Measurements from ENCODE around the gene TMEM44. TPM values are rescaled to one million over a fixed set of nuclear protein-coding genes. Genes with fewer than 3 reads are reported as not detected.
A peak's percentile ranks its signal among the peaks of the same experiment; 100 is the strongest.
"Not testable (repeated sequence)": the region's sequence is repeated elsewhere in the genome, so short reads cannot be mapped to it uniquely, and the experiment has no call there.

Gene TMEM44
- total RNA-seq, 4 donors from 2014 or later, result 7.7 to 51.2 (median 23.5) TPM

DNA sequence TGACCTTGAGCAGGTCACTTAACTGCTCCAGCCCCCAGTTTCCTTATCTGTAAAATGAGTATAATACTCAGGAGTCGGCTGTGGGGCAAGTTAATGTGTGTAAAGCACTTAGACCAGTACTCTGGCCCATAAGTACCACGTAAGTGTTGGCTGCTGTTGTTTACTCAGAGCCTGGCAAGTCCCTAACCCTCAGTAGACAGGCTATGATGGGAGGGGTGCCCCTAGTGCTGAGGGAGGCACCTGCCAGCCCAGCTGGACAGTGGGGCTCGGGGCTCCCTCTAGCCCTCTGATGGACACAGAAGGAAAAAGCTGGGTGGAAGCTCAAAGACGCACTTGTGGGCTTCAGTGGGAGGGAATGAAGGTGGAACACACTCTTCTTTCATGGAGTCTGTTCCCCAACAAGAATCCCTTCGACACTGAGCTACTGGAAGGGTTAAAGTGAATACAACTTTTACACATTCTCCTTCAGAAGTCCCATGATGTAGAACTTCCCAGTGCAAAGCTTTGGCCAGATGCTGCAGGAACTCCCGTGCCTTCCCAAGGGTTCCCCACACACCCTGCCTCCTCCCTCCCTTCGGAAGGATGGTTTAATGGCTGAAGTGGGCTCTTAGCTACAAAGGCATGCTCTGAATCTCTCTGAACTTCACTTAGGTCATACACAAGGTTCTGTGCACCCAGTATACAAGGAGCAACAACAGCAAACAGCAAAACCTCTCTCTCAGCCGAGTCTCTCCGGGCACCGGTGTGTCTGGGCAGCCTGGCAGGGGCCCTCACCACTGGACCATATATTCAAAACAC, 25.4 kb downstream of the TMEM44 start:
- H3K9me3 ChIP-seq, result no peaks in the 10 kb centered on the region
- no peaks in the 10 kb centered on the region for H3K4me1 ChIP-seq
- H3K27ac ChIP-seq, result no peak overlapping the region
- H3K4me3 ChIP-seq, result no peak overlapping the region
- H3K27me3 ChIP-seq, result no peaks in the 10 kb centered on the region
- DNase-seq, result no peak
- peaks cover 0 to 4% (median 0%) of the 10 kb centered on the region in 3 donors for H3K36me3 ChIP-seq
- TF ChIP-seq POLR2A (IDR thresholded peaks at IDR 0.05), result no peak
- TF ChIP-seq, protein P1, sequence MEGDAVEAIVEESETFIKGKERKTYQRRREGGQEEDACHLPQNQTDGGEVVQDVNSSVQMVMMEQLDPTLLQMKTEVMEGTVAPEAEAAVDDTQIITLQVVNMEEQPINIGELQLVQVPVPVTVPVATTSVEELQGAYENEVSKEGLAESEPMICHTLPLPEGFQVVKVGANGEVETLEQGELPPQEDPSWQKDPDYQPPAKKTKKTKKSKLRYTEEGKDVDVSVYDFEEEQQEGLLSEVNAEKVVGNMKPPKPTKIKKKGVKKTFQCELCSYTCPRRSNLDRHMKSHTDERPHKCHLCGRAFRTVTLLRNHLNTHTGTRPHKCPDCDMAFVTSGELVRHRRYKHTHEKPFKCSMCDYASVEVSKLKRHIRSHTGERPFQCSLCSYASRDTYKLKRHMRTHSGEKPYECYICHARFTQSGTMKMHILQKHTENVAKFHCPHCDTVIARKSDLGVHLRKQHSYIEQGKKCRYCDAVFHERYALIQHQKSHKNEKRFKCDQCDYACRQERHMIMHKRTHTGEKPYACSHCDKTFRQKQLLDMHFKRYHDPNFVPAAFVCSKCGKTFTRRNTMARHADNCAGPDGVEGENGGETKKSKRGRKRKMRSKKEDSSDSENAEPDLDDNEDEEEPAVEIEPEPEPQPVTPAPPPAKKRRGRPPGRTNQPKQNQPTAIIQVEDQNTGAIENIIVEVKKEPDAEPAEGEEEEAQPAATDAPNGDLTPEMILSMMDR (IDR thresholded peaks at IDR 0.05), result no peak

DNA sequence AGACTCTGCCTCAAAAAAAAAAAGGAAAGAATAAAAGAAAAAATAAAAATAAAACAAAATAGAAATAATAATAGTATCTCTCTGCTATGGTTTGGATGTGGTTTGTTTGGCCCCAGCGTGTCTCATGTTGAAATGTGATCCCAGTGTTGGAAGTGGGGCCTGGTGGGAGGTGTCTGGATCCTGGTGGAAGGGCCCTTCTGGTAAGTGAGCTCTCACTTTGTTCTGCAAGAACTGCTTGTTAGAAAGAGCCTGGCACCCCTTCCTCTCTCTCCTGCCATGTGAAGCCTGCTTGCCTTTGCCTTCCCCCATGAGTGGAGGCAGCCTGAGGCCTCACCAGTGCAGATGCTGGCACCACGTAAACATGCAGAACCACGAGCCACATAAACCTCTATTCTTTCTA, 26.3 kb downstream of the TMEM44 start:
- Histone ChIP-seq H3K36me3 (peaks cover 0 to 6% (median 0%) of the 10 kb centered on the region in 3 donors), H3K4me3 (no peak overlapping the region), H3K27me3 (no peaks in the 10 kb centered on the region), H3K4me1 (no peaks in the 10 kb centered on the region), H3K27ac (no peak overlapping the region), H3K9me3 (no peaks in the 10 kb centered on the region)
- no peak for TF ChIP-seq POLR2A (IDR thresholded peaks at IDR 0.05)
- TF ChIP-seq, protein P1 (IDR thresholded peaks at IDR 0.05), result no peak
- DNase-seq, result no peak

- TF ChIP-seq, protein P1 (IDR thresholded peaks at IDR 0.05), result no peak
- no peak for TF ChIP-seq POLR2A (IDR thresholded peaks at IDR 0.05)
- Histone ChIP-seq H3K9me3 (no peaks in the 10 kb centered on the region), H3K27me3 (no peaks in the 10 kb centered on the region), H3K36me3 (peaks cover 0 to 12% (median 0%) of the 10 kb centered on the region in 3 donors), H3K4me1 (no peaks in the 10 kb centered on the region), H3K27ac (no peak overlapping the region), H3K4me3 (no peak overlapping the region)
- DNase-seq, result no peak
Measured at GRCh38 chr3:194606163-194606562, 27.1 kb downstream of the TMEM44 start.

- not testable (repeated sequence) for DNase-seq, H3K27me3 ChIP-seq, H3K4me3 ChIP-seq, H3K4me1 ChIP-seq, H3K9me3 ChIP-seq, H3K27ac ChIP-seq
- peaks cover 0 to 12% (median 0%) of the 10 kb centered on the region in 3 donors for H3K36me3 ChIP-seq
Measured at GRCh38 chr3:194605314-194605713, 27.9 kb downstream of the TMEM44 start.

GRCh38 chr3:194604837-194605236, 28.4 kb downstream of the TMEM44 start:
- H3K4me1 ChIP-seq, result no peaks in the 10 kb centered on the region
- peaks cover 0 to 12% (median 0%) of the 10 kb centered on the region in 3 donors for H3K36me3 ChIP-seq
- H3K27ac ChIP-seq, result no peak overlapping the region
- no peak for TF ChIP-seq POLR2A (IDR thresholded peaks at IDR 0.05)
- TF ChIP-seq, protein P1 (IDR thresholded peaks at IDR 0.05), result peak in 1 of 6 experiments; percentile 13
- no peak overlapping the region for H3K4me3 ChIP-seq
- DNase-seq, result no peak
- no peaks in the 10 kb centered on the region for H3K9me3 ChIP-seq
- no peaks in the 10 kb centered on the region for H3K27me3 ChIP-seq

DNA sequence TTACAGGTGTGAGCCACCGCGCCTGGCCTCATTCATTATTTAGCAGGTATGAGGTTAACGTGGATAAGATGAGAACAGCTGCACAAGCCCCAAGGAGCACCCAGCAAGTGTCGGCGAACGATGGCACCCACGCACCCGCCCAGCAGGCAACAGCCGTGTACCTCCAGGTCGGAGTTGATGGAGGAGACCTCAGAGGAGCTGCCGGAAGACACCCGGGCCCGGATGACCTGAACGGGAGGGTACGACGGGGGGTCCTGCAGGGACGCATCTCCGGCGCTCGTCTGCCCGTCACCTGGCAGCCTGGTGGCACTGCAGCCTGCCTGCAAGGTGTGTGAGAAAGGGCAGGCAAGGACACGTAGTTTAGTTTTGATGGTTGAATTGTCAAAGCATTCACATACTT, 29.1 kb downstream of the TMEM44 start:
- Histone ChIP-seq H3K4me3 (no peak overlapping the region), H3K9me3 (no peaks in the 10 kb centered on the region), H3K36me3 (peaks cover 0 to 12% (median 0%) of the 10 kb centered on the region in 3 donors), H3K27ac (no peak overlapping the region), H3K27me3 (no peaks in the 10 kb centered on the region), H3K4me1 (no peaks in the 10 kb centered on the region)
- TF ChIP-seq POLR2A (IDR thresholded peaks at IDR 0.05), result no peak
- TF ChIP-seq, protein P1 (IDR thresholded peaks at IDR 0.05), result no peak
- no peak for DNase-seq
